Caco-2 (cell line): ENCODE measurements around the gene ERI3. TPM values are rescaled to one million over a fixed set of nuclear protein-coding genes. Genes with fewer than 3 reads are reported as not detected.
A peak's percentile ranks its signal among the peaks of the same experiment; 100 is the strongest.

Experiments used
- BruUV-seq: library from RNA; stranded (reverse); fragments of 400-500 nt; replicated peaks from 2 replicates; lab custom pipeline; 2021; lab: Mats Ljungman, UMichigan
- CTCF ChIA-PET: fragments of 300-600 bp; sonication (Branson Sonifier 250); formaldehyde crosslinking; loops from one replicate; lab custom pipeline; 2022; ENCODE audit warnings: antibody characterized with exemption; lab: Charles Lee
- POLR2A ChIA-PET: fragments of 300-600 bp; sonication (Branson Sonifier 250); formaldehyde crosslinking; loops from one replicate; lab custom pipeline; 2022; ENCODE audit warnings: antibody characterized with exemption; lab: Charles Lee
- DNase-seq, 2 experiments: peaks; one replicate each; pipeline versions ENCODE4 v3.0.0 to v3.0.0-alpha.2; 2020 to 2022
- H3K27me3 ChIP-seq: replicated peaks from 2 replicates; pipeline ENCODE4 v1.6.0; 2011; ENCODE audit warnings: low read length; ENCODE audit not compliant: control insufficient read depth, insufficient read depth
- H3K36me3 ChIP-seq: 2 replicates; pipeline ENCODE4 v1.5.1; 2011; ENCODE audit warnings: low read length; ENCODE audit not compliant: control insufficient read depth, insufficient read depth
- H3K4me1 ChIP-seq: fragments of 250-450 bp; sonication (Bioruptor Pico); 2 replicates; pipeline ENCODE4 v1.5.1; 2020; ENCODE audit warnings: mild to moderate bottlenecking
- H3K4me3 ChIP-seq: 2 replicates; pipeline ENCODE4 v1.5.1; 2011; ENCODE audit warnings: low read depth, mild to moderate bottlenecking, control low read depth, low read length
- H3K9me3 ChIP-seq: fragments of 250-450 bp; sonication (Bioruptor Pico); 2 replicates; pipeline ENCODE4 v1.5.1; 2020; ENCODE audit warnings: mild to moderate bottlenecking, moderate library complexity
- H3K27ac Mint-ChIP-seq: one replicate; pipeline ENCODE4 v1.8.0; 2022; ENCODE audit warnings: mixed read lengths; ENCODE audit not compliant: unreplicated experiment
- H3K27me3 Mint-ChIP-seq: one replicate; pipeline ENCODE4 v1.8.0; 2022; ENCODE audit warnings: mixed read lengths; ENCODE audit not compliant: insufficient read depth, unreplicated experiment
- H3K36me3 Mint-ChIP-seq: one replicate; pipeline ENCODE4 v1.8.0; 2022; ENCODE audit warnings: mild to moderate bottlenecking, mixed read lengths; ENCODE audit not compliant: insufficient read depth, unreplicated experiment
- H3K4me1 Mint-ChIP-seq: one replicate; pipeline ENCODE4 v1.8.0; 2022; ENCODE audit warnings: low read depth, mixed read lengths; ENCODE audit not compliant: unreplicated experiment
- H3K4me3 Mint-ChIP-seq: one replicate; pipeline ENCODE4 v1.8.0; 2022; ENCODE audit warnings: mild to moderate bottlenecking, moderate library complexity, mixed read lengths; ENCODE audit not compliant: unreplicated experiment
- H3K9me3 Mint-ChIP-seq: one replicate; pipeline ENCODE4 v1.8.0; 2022; ENCODE audit warnings: mixed read lengths; ENCODE audit not compliant: unreplicated experiment
- intact Hi-C: fragments of 100-400 bp; cut with micrococcal nuclease; formaldehyde crosslinking; loops from one replicate; pipeline ENCODE4 v1.10.0; 2022; ENCODE audit not compliant: unreplicated experiment
- total RNA-seq: library from RNA; stranded (reverse); gene quantifications from 2 replicates; pipeline ENCODE4 v1.2.3, GENCODE V29; 2022
- TF ChIP-seq, protein P1 (sequence below), 2 experiments: fragments of 200-600 bp in 1 of 2; IDR thresholded peaks; 1 replicate in 1 of 2; 2 replicates in 1 of 2; pipeline versions ENCODE4 v1.5.1 to v1.8.0; 2011 to 2022; ENCODE audit warnings: antibody characterized with exemption in 1 of 2, control low read depth in 1 of 2, inconsistent platforms in 1 of 2, low read depth in 1 of 2, low read length in 1 of 2, mild to moderate bottlenecking in 1 of 2, moderate library complexity in 1 of 2; ENCODE audit not compliant: insufficient read depth in 1 of 2, severe bottlenecking in 1 of 2, unreplicated experiment in 1 of 2

The ERI3 gene
- total RNA-seq, 1 experiment from 2014 or later: 38.2 TPM

DNA sequence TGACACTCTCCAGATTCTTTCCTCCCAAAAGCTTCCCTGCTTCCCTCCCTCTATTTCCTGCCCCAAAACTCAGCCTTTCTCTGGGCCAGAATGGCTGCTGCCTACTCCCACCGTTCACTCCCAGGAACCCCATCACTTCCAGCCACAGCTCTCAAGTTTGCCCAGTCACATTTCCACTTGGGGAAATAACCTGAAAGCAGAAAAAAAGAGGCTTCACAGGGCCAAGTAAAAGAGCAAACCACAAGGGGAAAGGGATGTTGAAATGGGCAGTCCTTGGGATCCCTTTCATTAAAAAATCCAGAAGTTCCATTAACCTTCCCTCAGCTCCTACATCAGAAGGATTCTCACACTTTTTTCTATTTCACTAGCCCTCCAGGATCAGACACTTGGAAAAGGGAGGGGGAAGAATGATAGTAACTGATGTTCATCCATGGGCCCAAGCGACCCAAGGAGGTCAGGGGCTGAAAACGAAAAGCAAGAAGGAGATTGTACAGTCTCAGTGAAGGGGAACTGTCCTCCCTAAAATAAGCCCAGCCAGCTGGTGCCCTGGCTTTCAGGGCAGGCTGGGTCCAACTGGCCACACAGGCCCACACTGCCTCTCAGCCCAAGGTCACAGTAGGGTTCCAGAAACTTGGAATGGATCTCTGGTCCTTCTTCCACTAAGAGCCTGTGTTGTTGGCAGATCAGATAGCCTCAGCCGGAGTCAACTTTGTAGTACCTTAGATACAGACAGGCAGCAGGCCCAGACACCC, 92.1 kb downstream of the ERI3 start:
- BruUV-seq: no TSS peak
- H3K9me3 ChIP-seq: no peaks in the 10 kb centered on the region
- ChIA-PET POLR2A (no interaction called here), CTCF (no interaction called here)
- no peak overlapping the region for H3K4me3 ChIP-seq
- Mint-ChIP-seq H3K27me3 (no peaks in the 10 kb centered on the region), H3K9me3 (no peaks in the 10 kb centered on the region), H3K4me1 (peaks cover 22% of the 10 kb centered on the region), H3K36me3 (no peaks in the 10 kb centered on the region), H3K27ac (no peak overlapping the region), H3K4me3 (no peak overlapping the region)
- H3K4me1 ChIP-seq: peaks cover 12% of the 10 kb centered on the region; the same call in 1 of the 2 replicates
- H3K27me3 ChIP-seq: no peaks in the 10 kb centered on the region
- no peaks in the 10 kb centered on the region for H3K36me3 ChIP-seq
- intact Hi-C loops: no loop called here
- no peak for DNase-seq
- TF ChIP-seq, protein P1, sequence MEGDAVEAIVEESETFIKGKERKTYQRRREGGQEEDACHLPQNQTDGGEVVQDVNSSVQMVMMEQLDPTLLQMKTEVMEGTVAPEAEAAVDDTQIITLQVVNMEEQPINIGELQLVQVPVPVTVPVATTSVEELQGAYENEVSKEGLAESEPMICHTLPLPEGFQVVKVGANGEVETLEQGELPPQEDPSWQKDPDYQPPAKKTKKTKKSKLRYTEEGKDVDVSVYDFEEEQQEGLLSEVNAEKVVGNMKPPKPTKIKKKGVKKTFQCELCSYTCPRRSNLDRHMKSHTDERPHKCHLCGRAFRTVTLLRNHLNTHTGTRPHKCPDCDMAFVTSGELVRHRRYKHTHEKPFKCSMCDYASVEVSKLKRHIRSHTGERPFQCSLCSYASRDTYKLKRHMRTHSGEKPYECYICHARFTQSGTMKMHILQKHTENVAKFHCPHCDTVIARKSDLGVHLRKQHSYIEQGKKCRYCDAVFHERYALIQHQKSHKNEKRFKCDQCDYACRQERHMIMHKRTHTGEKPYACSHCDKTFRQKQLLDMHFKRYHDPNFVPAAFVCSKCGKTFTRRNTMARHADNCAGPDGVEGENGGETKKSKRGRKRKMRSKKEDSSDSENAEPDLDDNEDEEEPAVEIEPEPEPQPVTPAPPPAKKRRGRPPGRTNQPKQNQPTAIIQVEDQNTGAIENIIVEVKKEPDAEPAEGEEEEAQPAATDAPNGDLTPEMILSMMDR (IDR thresholded peaks at IDR 0.05; ENCODE audit: insufficient read depth in 1 of 2, low read depth in 1 of 2, low read length in 1 of 2, severe bottlenecking in 1 of 2, unreplicated experiment in 1 of 2): no peak

DNA sequence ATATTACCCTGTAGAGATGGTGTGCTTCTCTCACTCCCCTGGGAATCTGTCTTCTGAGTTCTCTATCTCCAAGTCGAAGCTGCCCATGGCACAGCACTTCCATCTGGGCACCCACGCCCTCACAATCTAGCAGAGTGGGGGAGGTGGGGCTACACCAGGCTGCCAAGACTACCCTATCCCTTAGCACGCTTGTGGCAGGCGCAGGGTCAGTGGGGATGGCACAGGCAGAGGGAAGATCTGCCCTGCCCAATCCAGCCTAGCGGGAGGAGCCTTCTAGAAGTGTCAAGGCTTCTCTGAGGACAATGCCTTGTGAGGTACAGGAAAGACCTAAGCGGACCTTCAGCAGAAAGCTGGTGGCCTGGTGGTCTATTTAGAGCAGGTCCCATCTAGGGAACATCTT, 92.6 kb downstream of the ERI3 start:
- Mint-ChIP-seq H3K27ac (peak overlapping the region; percentile 13), H3K27me3 (no peaks in the 10 kb centered on the region), H3K36me3 (no peaks in the 10 kb centered on the region), H3K9me3 (no peaks in the 10 kb centered on the region), H3K4me3 (no peak overlapping the region), H3K4me1 (peaks cover 22% of the 10 kb centered on the region)
- H3K36me3 ChIP-seq: no peaks in the 10 kb centered on the region
- POLR2A ChIA-PET: no interaction called here
- peaks cover 7% of the 10 kb centered on the region; the same call in 1 of the 2 replicates for H3K4me1 ChIP-seq
- intact Hi-C loops: no loop called here
- H3K4me3 ChIP-seq: no peak overlapping the region
- BruUV-seq: no TSS peak
- CTCF ChIA-PET: no interaction called here
- no peaks in the 10 kb centered on the region for H3K27me3 ChIP-seq
- DNase-seq: no peak
- TF ChIP-seq, protein P1 (IDR thresholded peaks at IDR 0.05; ENCODE audit: insufficient read depth in 1 of 2, low read depth in 1 of 2, low read length in 1 of 2, severe bottlenecking in 1 of 2, unreplicated experiment in 1 of 2): no peak
- no peaks in the 10 kb centered on the region for H3K9me3 ChIP-seq

DNA sequence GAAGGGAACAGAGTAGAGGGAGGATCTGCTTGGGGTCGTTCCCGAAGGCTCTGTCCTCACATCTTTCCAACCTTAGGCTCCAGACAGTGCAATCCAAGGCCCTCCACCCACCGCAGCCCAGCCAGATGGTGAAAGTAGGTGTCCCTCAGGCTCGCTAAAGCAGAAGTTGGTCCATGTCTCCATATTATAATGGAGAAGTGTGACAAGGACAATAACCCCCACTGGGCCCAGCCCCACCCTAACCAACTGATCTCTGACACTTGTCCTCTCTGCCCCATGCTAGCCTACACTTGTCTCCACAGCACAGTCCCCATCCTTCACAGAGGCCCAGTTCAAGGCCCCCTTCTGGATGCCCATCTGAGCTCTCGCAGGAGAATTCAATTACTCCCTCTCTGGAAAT, 93.1 kb downstream of the ERI3 start:
- Mint-ChIP-seq H3K4me3 (no peak overlapping the region), H3K36me3 (no peaks in the 10 kb centered on the region), H3K27me3 (no peaks in the 10 kb centered on the region), H3K4me1 (peaks cover 22% of the 10 kb centered on the region), H3K27ac (peak overlapping the region; percentile 13), H3K9me3 (no peaks in the 10 kb centered on the region)
- ChIA-PET POLR2A (no interaction called here), CTCF (no interaction called here)
- no peak for DNase-seq
- BruUV-seq: no TSS peak
- Histone ChIP-seq H3K36me3 (no peaks in the 10 kb centered on the region), H3K9me3 (no peaks in the 10 kb centered on the region), H3K4me1 (peaks cover 5% of the 10 kb centered on the region; the same call in 1 of the 2 replicates), H3K27me3 (no peaks in the 10 kb centered on the region), H3K4me3 (no peak overlapping the region)
- intact Hi-C loops: no loop called here
- TF ChIP-seq, protein P1 (IDR thresholded peaks at IDR 0.05; ENCODE audit: insufficient read depth in 1 of 2, low read depth in 1 of 2, low read length in 1 of 2, severe bottlenecking in 1 of 2, unreplicated experiment in 1 of 2): no peak
